HG03097 (cell line): ENCODE data around the gene NGF.

Source experiments
- ATAC-seq: cut with Tn5 transposase; IDR thresholded peaks from one replicate; pipeline ENCODE4 v1.9.1; 2021; ENCODE audit not compliant: unreplicated experiment, low FRiP score

Gene NGF

GRCh38 chr1:115337276-115337632 lies 795 bp downstream of the NGF start:
- no peak for ATAC-seq

DNA sequence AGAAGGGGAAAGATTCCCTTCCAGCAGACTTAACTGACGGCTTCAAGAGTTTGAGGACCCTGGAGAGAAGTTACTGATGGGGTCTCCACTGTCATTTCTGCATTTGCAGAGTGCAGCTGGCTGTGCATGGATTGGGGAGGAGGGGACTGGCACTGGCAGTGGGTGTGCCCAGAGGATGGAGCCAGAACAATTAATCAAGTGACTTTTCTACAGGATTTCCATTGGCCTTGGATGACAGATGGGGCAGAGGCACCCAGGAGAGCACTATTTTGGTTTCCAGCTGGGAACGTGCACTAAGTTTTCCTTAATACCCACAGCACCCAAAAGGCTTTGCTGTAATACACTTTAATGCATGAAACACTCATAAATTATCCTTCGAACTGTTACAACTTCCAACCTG lies 1.3 kb downstream of the NGF start:
- ATAC-seq = no peak

- no peak for ATAC-seq
Observed at GRCh38 chr1:115332813-115333608, 5.0 kb downstream of the NGF start.

DNA sequence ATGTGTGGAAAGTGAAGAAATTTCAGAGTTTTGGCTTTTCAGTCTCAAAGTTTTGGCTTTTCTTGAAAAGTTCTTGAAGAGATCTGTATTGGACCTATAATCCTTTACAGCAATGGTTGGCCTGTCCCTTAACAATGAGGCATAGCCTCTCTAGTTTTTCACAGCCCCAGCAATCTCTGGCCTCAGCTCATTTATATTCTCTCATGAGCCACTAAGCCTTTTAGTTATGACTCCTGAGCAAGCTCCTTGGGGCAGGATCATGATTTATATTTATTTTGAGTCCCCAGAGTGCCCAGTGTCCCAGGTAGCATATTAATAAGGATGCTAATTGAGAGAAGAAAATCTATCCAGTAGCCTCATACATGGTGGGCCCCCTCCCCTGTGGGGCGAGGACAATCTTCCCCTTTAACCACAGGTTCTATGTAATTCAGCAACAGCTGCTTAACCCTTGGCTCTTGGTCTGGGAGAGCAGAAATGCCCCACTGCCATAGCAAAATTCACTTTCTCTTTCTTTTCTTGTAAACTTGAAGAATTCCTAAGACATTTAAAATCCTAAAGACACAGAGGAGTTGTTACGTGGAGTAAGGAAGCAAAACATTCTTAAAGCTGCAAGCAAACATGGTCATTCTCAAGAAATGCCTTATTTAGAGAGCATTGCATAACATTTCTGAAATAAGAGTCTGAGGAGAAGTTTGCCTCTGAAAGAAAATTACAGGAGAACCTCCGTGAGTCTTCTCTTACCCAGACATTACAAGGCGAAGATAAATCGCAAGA lies 6.3 kb downstream of the NGF start:
- no peak for ATAC-seq

DNA sequence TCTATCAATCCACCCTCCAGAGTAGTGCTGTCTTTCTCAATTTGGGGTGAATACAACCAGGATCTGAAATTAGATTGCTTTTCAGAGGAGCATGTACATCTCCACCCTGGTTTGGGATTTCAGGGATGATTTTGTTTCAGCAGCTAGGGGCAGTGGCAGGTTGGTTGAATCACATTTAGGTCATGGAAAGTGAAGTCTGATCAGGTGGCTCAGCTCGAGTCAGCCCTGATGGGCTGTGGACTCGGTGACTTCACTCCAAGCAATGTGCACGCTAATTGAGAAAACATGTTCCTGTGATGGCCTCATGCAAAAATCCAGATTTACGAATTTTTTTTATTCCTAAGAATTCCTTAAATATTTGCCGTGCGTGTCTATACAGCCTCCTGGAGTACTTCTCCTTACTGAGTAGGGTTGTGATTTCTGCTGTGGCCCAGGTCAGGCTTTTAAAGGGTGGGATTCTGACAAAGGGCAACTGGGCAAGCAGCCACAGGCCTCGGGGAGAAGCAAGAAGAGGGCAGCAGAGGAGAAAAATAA lies 7.5 kb downstream of the NGF start:
- ATAC-seq = no peak

GRCh38 chr1:115329965-115330364 lies 8.1 kb downstream of the NGF start:
- no peak for ATAC-seq

DNA sequence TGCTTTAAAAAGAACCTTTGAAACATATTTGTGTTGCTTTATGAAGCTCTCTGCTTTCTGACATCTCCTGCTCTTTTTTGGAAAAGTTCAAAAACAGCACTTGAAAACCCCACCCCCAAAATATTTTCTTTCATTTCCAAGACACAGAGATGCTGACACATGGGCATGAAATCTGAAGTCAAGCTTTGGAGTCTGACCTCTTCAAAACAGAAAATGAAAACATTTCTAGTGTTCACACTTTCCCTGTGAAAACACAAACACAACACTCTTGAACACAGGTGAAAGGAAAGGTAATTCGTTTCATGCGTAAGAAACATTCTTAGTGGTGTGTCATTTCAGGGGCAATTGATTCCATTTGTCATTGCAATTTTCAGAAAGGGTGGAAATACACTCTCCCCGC lies 10.8 kb downstream of the NGF start:
- no peak for ATAC-seq

DNA sequence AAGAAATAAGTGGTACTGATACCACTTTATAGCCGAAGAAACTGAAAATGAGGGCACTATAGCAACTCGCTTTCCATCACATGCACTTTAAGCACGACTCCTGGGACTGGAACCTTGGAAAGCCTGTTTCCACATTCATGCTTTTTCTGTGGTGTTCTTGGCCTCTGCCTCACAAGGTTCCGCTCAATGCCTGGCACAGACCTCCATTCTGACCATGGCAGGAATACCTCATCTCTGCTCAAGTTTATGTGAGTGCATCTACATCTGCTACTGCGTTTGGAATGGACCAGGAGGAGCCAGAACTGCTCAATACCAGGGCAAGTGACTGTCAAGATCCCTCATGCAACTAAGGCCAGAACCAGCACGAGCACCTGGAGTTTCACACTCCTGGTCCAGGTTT lies 11.6 kb downstream of the NGF start:
- ATAC-seq = no peak

DNA sequence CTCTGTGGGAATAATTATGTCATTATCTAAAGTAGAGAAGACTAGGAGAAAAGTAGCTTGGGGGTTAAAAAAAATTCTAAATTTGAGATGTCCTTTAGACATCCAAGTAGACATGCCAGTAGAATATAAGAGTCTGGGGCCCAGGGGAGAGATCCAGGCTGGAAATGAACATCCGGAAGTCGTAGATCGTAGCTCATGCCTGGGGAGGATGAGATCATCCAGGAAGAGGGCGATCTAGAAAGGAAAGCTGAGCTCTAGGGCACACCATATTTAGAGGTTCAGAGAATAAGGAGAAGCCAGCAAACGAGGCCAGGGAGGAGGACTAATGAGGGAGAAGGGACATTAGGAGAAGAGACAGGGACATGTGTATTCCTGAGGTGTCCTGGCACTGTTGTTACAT lies 12.2 kb downstream of the NGF start:
- ATAC-seq = no peak

DNA sequence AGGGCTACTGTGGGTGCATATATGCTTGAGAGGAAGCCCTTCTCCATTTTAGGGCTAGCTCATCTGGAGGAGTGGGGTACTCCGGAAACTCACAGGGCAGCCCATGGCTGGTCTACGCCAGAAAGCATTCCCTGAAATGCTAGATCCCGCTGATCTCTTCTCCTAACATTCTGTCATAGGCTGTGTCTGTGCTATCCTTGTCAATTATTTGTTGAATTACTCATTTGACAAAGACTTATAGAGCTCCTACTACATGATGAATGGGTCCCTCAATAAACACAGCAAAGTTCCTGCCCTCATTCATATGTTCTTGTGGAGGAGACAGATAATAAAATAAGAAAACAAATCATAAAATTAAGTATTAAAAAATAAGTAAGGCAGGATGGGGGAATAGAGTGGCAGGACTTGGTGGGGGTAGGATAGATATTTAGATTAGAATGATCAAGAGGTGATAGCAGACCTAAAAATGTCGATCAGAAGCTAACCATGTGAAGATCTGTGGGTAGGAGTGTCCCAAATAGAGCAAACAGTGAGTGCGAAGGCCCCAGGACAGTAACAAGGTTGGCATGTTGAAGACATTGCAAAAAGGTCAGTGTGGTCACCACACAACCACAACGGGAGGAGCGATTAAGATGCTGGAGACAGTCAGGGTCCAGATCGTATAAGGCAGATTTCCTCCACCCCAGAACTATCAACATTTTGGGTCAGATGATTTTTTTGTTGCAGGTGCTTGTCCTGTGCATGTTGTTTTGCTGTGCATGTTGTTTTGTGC lies 13.2 kb downstream of the NGF start:
- ATAC-seq = no peak

GRCh38 chr1:115323366-115324004 lies 14.6 kb downstream of the NGF start:
- no peak for ATAC-seq

DNA sequence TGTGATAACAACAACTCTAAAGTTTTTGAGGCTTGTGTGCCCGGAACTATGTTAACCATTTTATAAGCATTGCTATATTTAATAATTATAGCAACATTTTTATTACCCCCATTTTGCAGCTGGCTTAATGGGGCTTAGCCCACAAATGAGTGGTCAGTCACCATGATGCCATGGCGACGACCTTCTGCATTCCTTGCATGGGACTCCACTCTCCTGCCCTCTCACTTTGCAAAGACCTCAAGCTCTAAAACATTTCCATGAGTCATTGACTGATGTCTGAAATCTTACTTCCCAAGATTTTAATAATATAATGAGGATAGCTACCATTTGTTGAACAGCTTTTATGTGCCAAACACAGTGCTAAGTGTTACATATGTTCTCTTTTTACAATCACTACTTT lies 15.4 kb downstream of the NGF start:
- ATAC-seq = no peak

GRCh38 chr1:115320377-115320776 lies 17.7 kb downstream of the NGF start:
- ATAC-seq = no peak

DNA sequence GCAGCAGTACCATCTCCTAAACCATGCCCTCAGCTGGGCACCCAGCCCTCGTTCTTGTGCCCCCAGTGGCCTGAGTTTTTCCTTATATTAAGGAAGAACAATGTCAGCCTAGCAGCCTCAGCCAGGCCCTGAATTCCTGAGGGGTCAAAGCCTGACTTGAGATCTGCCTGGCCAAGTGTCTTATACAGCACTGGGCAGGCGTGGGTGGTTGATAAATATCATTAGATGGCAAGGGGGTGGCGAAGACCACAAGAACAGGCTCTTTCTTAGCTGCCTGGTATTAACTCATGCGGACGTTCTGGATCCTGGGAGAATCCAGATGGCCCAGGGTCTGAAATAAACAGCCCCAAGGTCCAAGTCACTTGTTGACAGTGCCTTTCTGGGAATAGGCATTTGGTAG lies 18.3 kb downstream of the NGF start:
- ATAC-seq = no peak

DNA sequence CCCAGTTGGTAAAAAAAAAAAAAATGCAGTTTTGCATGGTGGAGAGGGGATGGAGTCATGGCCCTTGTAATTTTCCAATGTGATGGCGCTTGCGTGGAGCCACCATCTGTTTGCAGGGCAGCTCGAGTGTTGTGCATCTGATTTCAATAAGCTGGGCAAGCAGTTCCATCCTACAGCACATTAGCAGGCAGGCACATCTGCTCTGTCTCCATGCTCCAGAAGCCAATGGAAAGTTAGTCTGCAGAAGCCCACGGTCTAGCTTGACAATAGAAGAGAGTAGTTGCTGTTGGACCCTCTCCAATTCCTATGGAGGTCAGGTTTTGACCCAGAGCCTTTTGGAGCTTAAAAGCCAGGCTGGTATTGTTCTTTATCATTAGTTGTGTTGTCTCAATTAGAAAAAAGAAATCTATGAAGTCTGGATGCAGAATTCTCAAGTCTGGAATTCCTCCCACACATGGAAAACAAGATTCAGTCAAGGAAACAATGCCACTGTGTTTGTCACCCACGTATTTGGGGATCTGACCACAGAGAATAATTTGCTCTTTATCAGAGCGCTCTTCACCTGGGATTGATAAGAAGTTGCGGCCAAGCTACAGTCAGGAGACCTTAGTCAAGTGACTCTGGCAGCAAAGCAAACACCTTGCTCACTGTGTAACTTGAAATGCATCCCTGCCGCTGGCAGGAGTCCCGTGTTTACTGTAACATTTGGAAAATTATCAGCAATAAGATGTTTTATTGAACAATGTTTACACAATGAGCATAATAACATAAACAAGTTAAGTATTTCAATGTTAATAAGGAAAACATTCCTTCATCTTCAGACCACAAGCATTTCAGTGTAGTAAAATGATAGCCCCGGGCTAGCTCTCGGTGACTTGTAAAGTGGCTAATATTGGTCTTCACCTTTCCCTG lies 20.7 kb downstream of the NGF start:
- no peak for ATAC-seq

DNA sequence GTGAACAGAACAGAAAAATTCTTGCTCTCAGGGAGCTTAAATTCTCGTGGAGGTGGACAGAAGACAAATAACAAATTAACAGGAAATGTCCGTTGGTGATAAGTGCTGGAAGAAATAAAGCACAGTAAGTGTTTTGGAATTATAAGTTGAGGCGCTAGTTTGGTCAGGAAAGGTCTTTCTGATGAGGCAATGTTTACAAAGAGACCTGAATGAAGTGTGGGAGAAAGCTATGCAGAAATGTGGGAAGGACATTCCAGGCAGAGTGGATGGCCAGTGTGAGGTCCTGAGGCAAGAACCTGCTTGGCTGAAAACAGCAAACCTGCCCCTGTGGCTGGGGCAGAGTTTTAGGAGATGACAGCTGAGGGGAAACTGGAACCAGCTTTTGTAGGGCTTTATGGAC lies 23.3 kb downstream of the NGF start:
- ATAC-seq = no peak

DNA sequence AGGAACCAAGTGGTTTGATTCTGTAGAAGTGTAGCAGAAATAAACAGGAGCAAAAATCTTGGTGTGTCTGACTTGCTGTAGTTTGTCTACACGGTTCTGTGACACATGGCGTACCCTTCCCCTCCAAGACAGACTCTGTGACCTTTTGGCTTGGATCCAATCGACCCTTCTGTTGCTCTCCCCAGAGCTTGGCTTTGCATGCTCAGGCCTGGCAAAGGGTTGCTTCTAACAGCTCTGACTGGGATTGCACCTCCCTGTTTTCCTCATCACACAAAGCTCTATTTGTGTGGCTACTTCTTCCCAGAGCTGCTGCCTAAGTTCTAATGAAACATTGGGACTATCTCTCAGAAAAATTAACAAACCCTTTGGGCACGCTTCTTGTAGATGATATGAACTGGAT lies 24.0 kb downstream of the NGF start:
- ATAC-seq = no peak

DNA sequence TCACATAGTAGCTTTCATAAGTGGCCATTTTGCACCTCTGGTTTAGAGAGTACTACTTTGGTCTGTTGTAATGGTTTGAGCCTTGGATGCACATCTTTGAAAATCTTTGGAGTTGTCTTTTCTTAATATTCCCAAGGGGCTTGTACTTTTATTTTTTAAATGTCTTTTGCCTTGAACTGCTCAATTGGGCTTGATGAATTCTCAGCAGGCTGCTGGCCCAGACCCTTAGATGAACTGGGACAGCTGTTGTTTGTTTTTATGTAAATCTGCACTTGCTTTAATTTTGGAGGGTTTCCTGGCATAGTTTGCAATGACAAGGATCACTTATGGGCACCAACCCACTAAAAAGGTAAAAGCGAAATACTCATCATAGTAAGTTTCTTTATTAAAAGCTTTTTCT lies 24.9 kb downstream of the NGF start:
- no peak for ATAC-seq

DNA sequence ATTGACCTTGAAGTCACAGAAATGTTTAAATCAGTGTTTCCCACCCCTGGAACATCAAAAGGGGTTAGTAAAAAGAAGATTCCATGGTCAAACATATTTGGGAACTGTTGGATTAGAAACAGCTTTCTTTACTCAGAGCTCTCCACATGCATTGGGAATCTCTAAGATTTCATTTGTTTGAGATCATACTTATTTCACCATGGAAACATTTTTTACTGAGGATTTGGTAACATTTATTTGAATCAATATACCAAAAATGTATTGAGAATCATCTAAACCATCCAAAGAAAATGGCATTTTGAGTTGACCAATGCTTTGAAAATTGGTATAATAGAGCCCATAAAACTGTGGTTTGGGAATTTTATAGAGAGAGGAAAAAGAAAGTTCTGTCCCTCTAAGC lies 25.3 kb downstream of the NGF start:
- no peak for ATAC-seq

DNA sequence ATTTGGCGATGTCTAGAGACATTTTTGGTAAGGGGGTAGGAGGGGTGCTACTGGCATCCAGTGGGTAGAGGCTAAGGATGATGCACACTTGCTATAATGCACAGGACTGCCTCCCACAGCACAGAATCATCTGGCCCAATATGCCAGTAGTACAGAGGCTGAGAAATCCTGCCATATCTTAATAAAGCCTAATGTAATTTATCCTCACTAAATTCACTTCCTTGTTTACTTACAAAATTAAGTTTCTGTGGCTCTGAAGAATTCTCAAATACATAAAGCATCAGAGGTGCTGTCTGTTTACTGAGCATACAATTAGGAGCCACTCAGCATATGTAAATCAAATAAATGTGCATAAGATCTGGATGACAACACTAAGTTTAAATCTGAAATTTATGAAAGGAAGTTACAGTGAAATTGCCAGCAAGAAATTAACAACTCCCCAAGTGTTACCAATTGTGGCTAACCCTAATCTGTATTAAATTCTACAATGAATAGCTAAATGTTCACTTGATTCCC lies 26.5 kb downstream of the NGF start:
- no peak for ATAC-seq
